Measurements from ENCODE around the gene ATG9A. TPM values are rescaled to one million over a fixed set of nuclear protein-coding genes. Genes with fewer than 3 reads are reported as not detected.
A peak's percentile ranks its signal among the peaks of the same experiment; 100 is the strongest.
"Not testable (repeated sequence)": the region's sequence is repeated elsewhere in the genome, so short reads cannot be mapped to it uniquely, and the experiment has no call there.

ATG9A gene
- total RNA-seq, 1 donor from 2014 or later, result 83.6 TPM

DNA sequence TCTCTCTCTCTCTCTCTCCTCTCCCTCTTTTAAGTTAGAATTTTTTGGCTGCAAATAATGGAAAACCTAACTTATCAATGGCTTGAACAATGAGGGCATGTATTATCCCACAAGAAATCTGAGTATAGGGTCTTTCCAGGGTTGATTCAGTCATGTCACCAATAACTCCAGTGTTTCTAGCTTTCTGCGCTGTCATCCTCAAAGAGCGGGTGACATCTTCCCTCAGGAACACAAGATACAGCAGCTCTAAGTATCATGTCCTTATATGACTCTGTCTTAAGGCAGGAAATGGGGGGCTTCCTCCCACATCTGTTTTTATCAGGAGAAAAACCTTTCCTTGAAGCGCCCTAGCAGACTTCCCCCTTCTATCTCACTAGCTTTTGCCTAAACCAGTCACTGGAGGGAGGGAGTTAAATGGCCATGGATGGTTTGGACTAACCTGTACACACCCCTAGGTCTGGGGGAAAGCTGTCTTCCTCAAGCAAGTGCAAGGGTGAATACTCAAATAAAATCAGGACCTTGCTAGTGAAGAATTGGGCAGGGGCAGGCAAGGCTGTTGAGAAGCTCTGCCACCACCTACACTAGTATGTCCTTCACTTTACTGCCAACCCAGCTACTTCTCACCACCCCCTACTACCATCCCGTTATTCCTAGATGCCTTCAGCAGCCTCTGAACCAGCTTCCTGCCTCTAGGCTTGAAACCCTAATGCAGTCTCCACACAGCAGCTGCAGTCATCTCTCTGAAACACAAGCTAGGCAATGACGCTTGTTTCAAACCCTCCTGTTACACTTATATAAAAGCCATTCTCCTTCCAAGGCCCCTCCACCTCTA is 31.8 kb upstream of the ATG9A start:
- TF ChIP-seq CTCF (IDR thresholded peaks at IDR 0.05), result no peak
- H3K27me3 Mint-ChIP-seq (ENCODE audit: unreplicated experiment), result peaks cover 37% of the 10 kb centered on the region
- no peak for DNase-seq (ENCODE audit: extremely low spot score, unreplicated experiment)
- H3K4me1 Mint-ChIP-seq (ENCODE audit: unreplicated experiment), result no peaks in the 10 kb centered on the region
- H3K9me3 Mint-ChIP-seq (ENCODE audit: unreplicated experiment), result no peaks in the 10 kb centered on the region
- H3K27ac Mint-ChIP-seq (ENCODE audit: unreplicated experiment), result no peak overlapping the region
- H3K4me3 Mint-ChIP-seq (ENCODE audit: unreplicated experiment), result no peak overlapping the region
- no peaks in the 10 kb centered on the region for H3K36me3 Mint-ChIP-seq (ENCODE audit: unreplicated experiment)

DNA sequence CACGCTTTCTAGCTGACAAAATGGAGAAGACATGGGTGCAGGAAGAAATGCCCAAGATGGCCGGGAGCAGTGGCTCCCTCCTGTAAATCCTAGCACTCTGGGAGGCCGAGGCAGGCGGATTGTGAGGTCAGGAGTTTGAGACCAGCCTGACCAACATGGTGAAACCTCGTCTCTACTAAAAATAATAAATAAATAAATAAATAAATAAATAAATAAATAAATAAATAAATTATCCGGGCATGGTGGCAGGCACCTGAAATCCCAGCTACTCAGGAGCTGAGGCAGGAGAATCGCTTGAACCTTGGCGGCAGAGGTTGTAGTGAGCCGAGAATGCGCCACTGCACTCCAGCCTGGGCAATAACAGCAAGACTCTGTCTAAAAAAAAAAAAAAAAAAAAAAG is 29.5 kb upstream of the ATG9A start:
- H3K4me3 Mint-ChIP-seq (ENCODE audit: unreplicated experiment); H3K27ac Mint-ChIP-seq (ENCODE audit: unreplicated experiment); H3K4me1 Mint-ChIP-seq (ENCODE audit: unreplicated experiment); H3K36me3 Mint-ChIP-seq (ENCODE audit: unreplicated experiment); DNase-seq (ENCODE audit: extremely low spot score, unreplicated experiment); H3K9me3 Mint-ChIP-seq (ENCODE audit: unreplicated experiment): not testable (repeated sequence)
- peaks cover 47% of the 10 kb centered on the region for H3K27me3 Mint-ChIP-seq (ENCODE audit: unreplicated experiment)

GRCh38 chr2:219254590-219255201 is 25.3 kb upstream of the ATG9A start:
- Mint-ChIP-seq H3K9me3 (ENCODE audit: unreplicated experiment) (no peaks in the 10 kb centered on the region), H3K4me3 (ENCODE audit: unreplicated experiment) (peak overlapping the region; percentile 68), H3K27ac (ENCODE audit: unreplicated experiment) (no peak overlapping the region), H3K4me1 (ENCODE audit: unreplicated experiment) (peaks cover 41% of the 10 kb centered on the region), H3K27me3 (ENCODE audit: unreplicated experiment) (peaks cover 28% of the 10 kb centered on the region), H3K36me3 (ENCODE audit: unreplicated experiment) (no peaks in the 10 kb centered on the region)
- no peak for DNase-seq (ENCODE audit: extremely low spot score, unreplicated experiment)
- no peak for TF ChIP-seq CTCF (IDR thresholded peaks at IDR 0.05)

GRCh38 chr2:219253753-219254589 is 24.5 kb upstream of the ATG9A start, which contains the start of gene TUBA4A:
TSS of gene TUBA4A (minus strand) at chr2:219253918. CDS start at chr2:219253858, 60 bp downstream.
- H3K27me3 Mint-ChIP-seq (ENCODE audit: unreplicated experiment), result peaks cover 23% of the 10 kb centered on the region
- no peak within 1 kb of the TSS for H3K27ac Mint-ChIP-seq (ENCODE audit: unreplicated experiment)
- no peak for TF ChIP-seq CTCF (IDR thresholded peaks at IDR 0.05)
- H3K4me3 Mint-ChIP-seq (ENCODE audit: unreplicated experiment), result peak within 1 kb of the TSS; percentile 68
- no peak for DNase-seq (ENCODE audit: extremely low spot score, unreplicated experiment)
- no peaks in the 10 kb centered on the region for H3K9me3 Mint-ChIP-seq (ENCODE audit: unreplicated experiment)
- H3K36me3 Mint-ChIP-seq (ENCODE audit: unreplicated experiment), result no peaks in the 10 kb centered on the region
- H3K4me1 Mint-ChIP-seq (ENCODE audit: unreplicated experiment), result peaks cover 48% of the 10 kb centered on the region

DNA sequence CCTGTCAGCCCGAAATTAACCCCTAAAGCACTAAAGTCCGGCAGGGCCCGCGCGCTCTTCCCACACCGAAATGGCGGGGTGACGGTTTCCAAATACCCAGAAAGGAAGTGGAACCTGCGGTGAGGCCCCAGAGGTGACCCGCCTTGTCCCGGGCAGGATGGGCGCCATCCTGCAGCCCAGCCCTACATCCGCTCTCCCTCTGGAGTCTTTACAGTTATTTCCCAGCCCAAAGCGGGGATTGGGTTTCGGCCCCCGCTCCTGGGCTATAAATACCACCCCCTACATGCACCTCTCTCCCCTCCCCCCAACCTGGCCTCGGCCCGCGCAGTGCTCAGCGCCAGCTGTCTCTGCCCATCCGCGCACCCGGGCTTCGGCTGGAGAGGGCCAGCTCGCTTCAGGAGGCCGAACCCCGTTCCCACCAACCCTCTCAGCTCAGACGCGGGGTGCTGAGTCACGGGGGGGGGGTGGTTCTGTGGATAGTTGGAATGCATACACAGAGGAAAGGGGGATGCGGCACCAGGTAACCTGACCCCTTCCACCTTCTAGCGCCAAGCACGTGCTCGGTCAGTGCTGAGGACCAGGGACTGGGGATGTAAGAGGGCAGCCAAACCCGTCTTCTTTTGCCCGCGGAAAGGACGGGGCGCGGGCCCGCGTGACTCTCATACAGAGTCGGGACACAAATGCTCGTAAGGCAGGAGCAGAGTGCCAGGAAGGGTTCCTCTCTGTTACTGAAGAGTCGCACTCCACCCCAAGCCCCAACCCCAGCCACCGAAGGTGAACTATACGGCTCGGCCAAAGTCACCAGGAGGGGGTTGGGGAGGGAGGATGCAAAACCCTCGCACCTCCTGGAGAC is 23.7 kb upstream of the ATG9A start, which contains the start of gene TUBA4B:
Gene TUBA4B, plus strand, starts transcription at position 344 of the 853 bp plus-strand sequence. Its CDS starts 165 bp downstream, at position 509.
- no peaks in the 10 kb centered on the region for H3K36me3 Mint-ChIP-seq (ENCODE audit: unreplicated experiment)
- H3K9me3 Mint-ChIP-seq (ENCODE audit: unreplicated experiment), result no peaks in the 10 kb centered on the region
- no peak for DNase-seq (ENCODE audit: extremely low spot score, unreplicated experiment)
- peaks cover 19% of the 10 kb centered on the region for H3K27me3 Mint-ChIP-seq (ENCODE audit: unreplicated experiment)
- no peak within 1 kb of the TSS for H3K27ac Mint-ChIP-seq (ENCODE audit: unreplicated experiment)
- H3K4me3 Mint-ChIP-seq (ENCODE audit: unreplicated experiment), result peak within 1 kb of the TSS; percentile 68
- H3K4me1 Mint-ChIP-seq (ENCODE audit: unreplicated experiment), result peaks cover 55% of the 10 kb centered on the region
- no peak for TF ChIP-seq CTCF (IDR thresholded peaks at IDR 0.05)

Measured in osteocyte (in vitro differentiated cells).